Prostate gland (tissue), 2 donors: ENCODE data around the gene POLR2H.

Experiments
- POLR2A ChIP-seq: fragments of 450-650 bp; IDR thresholded peaks from one replicate; pipeline ENCODE4 v1.6.1; 2016; ENCODE audit warnings: antibody characterized with exemption, mild to moderate bottlenecking
- POLR2AphosphoS5 ChIP-seq: sonication (generic); formaldehyde crosslinking; IDR thresholded peaks from one replicate; pipeline ENCODE4 v1.6.1; 2017; ENCODE audit warnings: antibody characterized with exemption
- TF ChIP-seq, protein P1 (sequence below), 4 experiments: fragments of 200-600 bp in 2 of 4; fragments of 450-650 bp in 2 of 4; sonication (generic) in 2 of 4; IDR thresholded peaks; 1 replicate in 3 of 4; 2 replicates in 1 of 4; pipeline ENCODE4 v1.5.1; 2016 to 2019; ENCODE audit warnings: antibody characterized with exemption in 4 of 4, mild to moderate bottlenecking in 2 of 4, moderate library complexity in 2 of 4

DNA sequence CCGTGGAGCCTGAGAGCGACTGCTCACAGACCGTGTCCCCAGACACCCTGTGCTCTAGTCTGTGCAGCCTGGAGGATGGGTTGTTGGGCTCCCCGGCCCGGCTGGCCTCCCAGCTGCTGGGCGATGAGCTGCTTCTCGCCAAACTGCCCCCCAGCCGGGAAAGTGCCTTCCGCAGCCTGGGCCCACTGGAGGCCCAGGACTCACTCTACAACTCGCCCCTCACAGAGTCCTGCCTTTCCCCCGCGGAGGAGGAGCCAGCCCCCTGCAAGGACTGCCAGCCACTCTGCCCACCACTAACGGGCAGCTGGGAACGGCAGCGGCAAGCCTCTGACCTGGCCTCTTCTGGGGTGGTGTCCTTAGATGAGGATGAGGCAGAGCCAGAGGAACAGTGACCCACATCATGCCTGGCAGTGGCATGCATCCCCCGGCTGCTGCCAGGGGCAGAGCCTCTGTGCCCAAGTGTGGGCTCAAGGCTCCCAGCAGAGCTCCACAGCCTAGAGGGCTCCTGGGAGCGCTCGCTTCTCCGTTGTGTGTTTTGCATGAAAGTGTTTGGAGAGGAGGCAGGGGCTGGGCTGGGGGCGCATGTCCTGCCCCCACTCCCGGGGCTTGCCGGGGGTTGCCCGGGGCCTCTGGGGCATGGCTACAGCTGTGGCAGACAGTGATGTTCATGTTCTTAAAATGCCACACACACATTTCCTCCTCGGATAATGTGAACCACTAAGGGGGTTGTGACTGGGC is 16.8 kb upstream of the POLR2H start:
- TF ChIP-seq, protein P1, sequence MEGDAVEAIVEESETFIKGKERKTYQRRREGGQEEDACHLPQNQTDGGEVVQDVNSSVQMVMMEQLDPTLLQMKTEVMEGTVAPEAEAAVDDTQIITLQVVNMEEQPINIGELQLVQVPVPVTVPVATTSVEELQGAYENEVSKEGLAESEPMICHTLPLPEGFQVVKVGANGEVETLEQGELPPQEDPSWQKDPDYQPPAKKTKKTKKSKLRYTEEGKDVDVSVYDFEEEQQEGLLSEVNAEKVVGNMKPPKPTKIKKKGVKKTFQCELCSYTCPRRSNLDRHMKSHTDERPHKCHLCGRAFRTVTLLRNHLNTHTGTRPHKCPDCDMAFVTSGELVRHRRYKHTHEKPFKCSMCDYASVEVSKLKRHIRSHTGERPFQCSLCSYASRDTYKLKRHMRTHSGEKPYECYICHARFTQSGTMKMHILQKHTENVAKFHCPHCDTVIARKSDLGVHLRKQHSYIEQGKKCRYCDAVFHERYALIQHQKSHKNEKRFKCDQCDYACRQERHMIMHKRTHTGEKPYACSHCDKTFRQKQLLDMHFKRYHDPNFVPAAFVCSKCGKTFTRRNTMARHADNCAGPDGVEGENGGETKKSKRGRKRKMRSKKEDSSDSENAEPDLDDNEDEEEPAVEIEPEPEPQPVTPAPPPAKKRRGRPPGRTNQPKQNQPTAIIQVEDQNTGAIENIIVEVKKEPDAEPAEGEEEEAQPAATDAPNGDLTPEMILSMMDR (IDR thresholded peaks at IDR 0.05): no peak
- TF ChIP-seq POLR2A (no peak), POLR2AphosphoS5 (no peak)
